ENCODE results near the gene GCNT1.
A peak's percentile ranks its signal among the peaks of the same experiment; 100 is the strongest.
"Not testable (repeated sequence)": the region's sequence is repeated elsewhere in the genome, so short reads cannot be mapped to it uniquely, and the experiment has no call there.

Gene GCNT1

GRCh38 chr9:76444322-76444929, 14.6 kb upstream of the GCNT1 start:
- DNase-seq, result no peak

GRCh38 chr9:76445976-76446375, 13.0 kb upstream of the GCNT1 start:
- DNase-seq, result no peak

- DNase-seq, result no peak
These were observed 10.5 kb upstream of the GCNT1 start for GRCh38 chr9:76448501-76448900.

- DNase-seq, result no peak
These were observed 7.7 kb upstream of the GCNT1 start for GRCh38 chr9:76451234-76451633.

GRCh38 chr9:76452839-76453238, 6.1 kb upstream of the GCNT1 start:
- no peak for DNase-seq

GRCh38 chr9:76453785-76454184, 5.2 kb upstream of the GCNT1 start:
- DNase-seq, result peak; percentile 15

- no peak for DNase-seq
These were observed 4.7 kb upstream of the GCNT1 start for GRCh38 chr9:76454311-76454710.

- peak; percentile 83 for DNase-seq
These were observed 2.6 kb upstream of the GCNT1 start for GRCh38 chr9:76456202-76456926.

GRCh38 chr9:76459694-76460635, 983 bp downstream of the GCNT1 start:
- peak; percentile 47 for DNase-seq

- no peak for DNase-seq
These were observed 3.1 kb downstream of the GCNT1 start for GRCh38 chr9:76462126-76462525.

- DNase-seq, result no peak
These were observed 4.2 kb downstream of the GCNT1 start for GRCh38 chr9:76463211-76463610.

GRCh38 chr9:76464706-76465105, 5.7 kb downstream of the GCNT1 start:
- no peak for DNase-seq

GRCh38 chr9:76465442-76466298, 6.7 kb downstream of the GCNT1 start:
- DNase-seq, result no peak

GRCh38 chr9:76466299-76466605, 7.3 kb downstream of the GCNT1 start:
- DNase-seq, result no peak

GRCh38 chr9:76474419-76474818, 15.4 kb downstream of the GCNT1 start:
- no peak for DNase-seq

- DNase-seq, result peak; percentile 43
These were observed 16.7 kb downstream of the GCNT1 start for GRCh38 chr9:76475686-76476085.

GRCh38 chr9:76477818-76478217, 18.8 kb downstream of the GCNT1 start:
- not testable (repeated sequence) for DNase-seq

- DNase-seq, result no peak
These were observed 19.2 kb downstream of the GCNT1 start for GRCh38 chr9:76478226-76478625.

GRCh38 chr9:76479337-76479736, 20.4 kb downstream of the GCNT1 start:
- DNase-seq, result not testable (repeated sequence)

- DNase-seq, result no peak
These were observed 27.2 kb downstream of the GCNT1 start for GRCh38 chr9:76486151-76486550.

- DNase-seq, result peak; percentile 22
These were observed 31.4 kb downstream of the GCNT1 start for GRCh38 chr9:76490249-76490990.

GRCh38 chr9:76491056-76491455, 32.1 kb downstream of the GCNT1 start:
- peak; percentile 67 for DNase-seq
